Nephron (organoid): ENCODE results near the gene CRADD.

Source experiments
- H3K27ac Mint-ChIP-seq, 3 experiments: 2 replicates each; pipeline ENCODE4 v1.8.0; 2020; ENCODE audit warnings: mixed read lengths in 3 of 3, mild to moderate bottlenecking in 2 of 3, moderate library complexity in 1 of 3
- H3K27me3 Mint-ChIP-seq: 2 replicates; pipeline ENCODE4 v1.8.0; 2021; ENCODE audit warnings: low read depth, mild to moderate bottlenecking, moderate library complexity, mixed read lengths
- H3K36me3 Mint-ChIP-seq: 2 replicates; pipeline ENCODE4 v1.8.0; 2020; ENCODE audit warnings: low read depth, mixed read lengths
- H3K4me1 Mint-ChIP-seq: 2 replicates; pipeline ENCODE4 v1.8.0; 2020; ENCODE audit warnings: mixed read lengths
- H3K4me3 Mint-ChIP-seq, 3 experiments: 2 replicates each; pipeline ENCODE4 v1.8.0; 2020; ENCODE audit warnings: mild to moderate bottlenecking in 3 of 3, mixed read lengths in 3 of 3, moderate library complexity in 2 of 3
- H3K9me3 Mint-ChIP-seq: 2 replicates; pipeline ENCODE4 v1.8.0; 2020; ENCODE audit warnings: mixed read lengths
- CTCF ChIP-seq, 3 experiments: fragments of 200-600 bp; sonication (generic); IDR thresholded peaks; one replicate each; pipeline ENCODE4 v1.5.0; 2021; ENCODE audit warnings: antibody characterized with exemption in 3 of 3; ENCODE audit not compliant: unreplicated experiment in 3 of 3

Gene CRADD

GRCh38 chr12:93673084-93673483 is 4.1 kb upstream of the CRADD start:
- H3K36me3 Mint-ChIP-seq = no peaks in the 10 kb centered on the region
- H3K9me3 Mint-ChIP-seq = peaks cover 8% of the 10 kb centered on the region
- H3K4me1 Mint-ChIP-seq = peaks cover 19% of the 10 kb centered on the region
- no peak for TF ChIP-seq CTCF (IDR thresholded peaks at IDR 0.05; ENCODE audit: unreplicated experiment in 3 of 3)
- H3K27me3 Mint-ChIP-seq = no peaks in the 10 kb centered on the region
- no peak overlapping the region for H3K27ac Mint-ChIP-seq
- no peak overlapping the region for H3K4me3 Mint-ChIP-seq

DNA sequence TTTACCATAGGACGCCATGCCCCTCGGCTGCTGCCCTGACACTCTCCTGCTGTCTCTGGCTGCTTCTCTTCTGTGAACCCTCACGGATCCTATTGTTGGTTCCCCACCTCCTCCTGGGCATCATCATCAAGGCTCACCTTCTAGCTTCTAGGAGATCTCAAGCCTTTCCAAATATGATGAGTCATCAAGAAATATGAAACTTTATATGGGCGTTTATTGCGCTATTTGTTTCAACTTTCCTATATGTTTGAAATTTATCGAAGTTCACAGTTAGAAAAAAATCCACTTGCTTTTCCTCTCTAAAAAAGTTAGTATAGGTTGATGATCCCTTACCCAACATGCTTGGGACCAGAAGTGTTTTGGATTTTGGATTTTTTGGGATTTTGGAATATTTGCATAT is 2.8 kb upstream of the CRADD start:
- no peak for TF ChIP-seq CTCF (IDR thresholded peaks at IDR 0.05; ENCODE audit: unreplicated experiment in 3 of 3)
- H3K4me3 Mint-ChIP-seq = no peak overlapping the region
- H3K27ac Mint-ChIP-seq = no peak overlapping the region
- H3K9me3 Mint-ChIP-seq = peaks cover 1% of the 10 kb centered on the region
- H3K36me3 Mint-ChIP-seq = no peaks in the 10 kb centered on the region
- no peaks in the 10 kb centered on the region for H3K27me3 Mint-ChIP-seq
- H3K4me1 Mint-ChIP-seq = peaks cover 30% of the 10 kb centered on the region

DNA sequence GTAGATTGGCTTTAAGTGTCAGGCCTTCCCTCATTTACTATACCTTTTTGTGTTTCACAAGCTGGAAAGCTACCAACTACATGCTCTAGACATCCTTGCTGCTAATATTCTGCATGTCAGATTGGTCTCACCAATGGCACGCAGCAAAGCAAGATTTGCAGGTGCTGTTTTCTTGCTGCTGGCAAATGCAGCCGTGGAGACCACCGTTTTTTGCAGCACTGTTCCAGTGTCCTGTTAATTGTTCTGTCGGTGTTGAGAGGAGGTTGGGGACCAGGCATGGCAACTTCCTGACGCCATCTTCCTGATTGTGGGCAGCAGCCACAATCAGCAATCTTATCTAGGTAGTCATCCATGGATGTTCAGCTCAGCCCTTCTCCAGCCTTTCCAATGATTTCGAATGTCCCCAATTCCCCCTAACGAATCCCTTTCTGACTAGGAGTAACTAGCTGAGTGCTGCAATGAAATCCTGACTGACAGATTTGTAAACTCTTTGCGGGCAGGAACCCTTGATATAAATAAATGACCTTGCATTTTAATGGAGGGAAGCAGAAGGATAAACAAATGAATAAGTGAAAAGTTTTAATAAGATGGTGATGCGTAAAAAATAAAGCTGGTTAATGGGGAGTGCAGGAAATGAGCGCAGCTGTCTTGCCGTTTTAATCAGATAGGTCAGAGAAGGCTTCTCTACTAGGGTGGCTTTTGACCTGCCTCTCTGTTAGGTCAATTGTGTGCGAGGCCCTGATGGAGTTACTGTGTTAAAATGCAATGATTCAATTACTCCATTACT is 574 bp upstream of the CRADD start:
- H3K9me3 Mint-ChIP-seq = no peaks in the 10 kb centered on the region
- peak overlapping the region; percentile 99 to 100 (median 100) for H3K27ac Mint-ChIP-seq
- H3K4me3 Mint-ChIP-seq = peak overlapping the region; percentile 92 to 94 (median 93)
- H3K27me3 Mint-ChIP-seq = no peaks in the 10 kb centered on the region
- no peak for TF ChIP-seq CTCF (IDR thresholded peaks at IDR 0.05; ENCODE audit: unreplicated experiment in 3 of 3)
- H3K36me3 Mint-ChIP-seq = no peaks in the 10 kb centered on the region
- H3K4me1 Mint-ChIP-seq = peaks cover 36% of the 10 kb centered on the region

GRCh38 chr12:93678779-93679178 is 1.6 kb downstream of the CRADD start:
- Mint-ChIP-seq H3K4me3 (peak overlapping the region; percentile 92 to 94 (median 93)), H3K36me3 (no peaks in the 10 kb centered on the region), H3K9me3 (no peaks in the 10 kb centered on the region), H3K4me1 (peaks cover 45% of the 10 kb centered on the region), H3K27me3 (no peaks in the 10 kb centered on the region), H3K27ac (peak overlapping the region; percentile 99 to 100 (median 100))
- no peak for TF ChIP-seq CTCF (IDR thresholded peaks at IDR 0.05; ENCODE audit: unreplicated experiment in 3 of 3)

DNA sequence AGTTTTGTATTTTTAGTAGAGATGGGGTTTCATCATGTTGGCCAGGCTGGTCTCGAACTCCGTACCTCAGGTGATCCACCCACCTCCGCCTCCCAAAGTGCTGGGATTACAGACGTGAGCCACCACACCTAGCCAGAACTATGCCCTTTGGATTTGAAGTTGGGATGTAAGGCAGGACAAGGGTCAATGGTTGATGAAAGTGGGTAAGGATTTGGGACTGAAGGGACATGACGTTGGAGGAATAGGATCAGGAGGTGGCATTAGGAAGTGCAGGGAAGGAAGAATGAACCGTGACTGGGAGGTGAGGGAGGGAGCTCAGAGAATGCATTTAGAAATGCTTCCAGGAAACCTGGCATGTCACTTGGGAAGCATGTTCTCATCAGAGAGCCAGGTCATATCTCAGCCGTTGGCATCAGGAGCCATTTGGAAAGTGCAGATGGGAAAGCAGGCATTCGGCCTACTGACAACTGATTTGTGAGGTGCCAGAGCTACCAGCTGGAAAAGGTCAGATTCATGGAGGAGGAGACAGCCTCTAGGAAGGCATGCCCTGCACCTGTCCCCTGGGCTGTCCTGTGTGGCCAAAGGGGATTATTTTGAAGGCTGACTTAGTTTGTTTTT is 2.2 kb downstream of the CRADD start:
- peaks cover 39% of the 10 kb centered on the region for H3K4me1 Mint-ChIP-seq
- peak overlapping the region; percentile 55 to 93 (median 92) for H3K4me3 Mint-ChIP-seq
- peak overlapping the region; percentile 99 to 100 (median 100) for H3K27ac Mint-ChIP-seq
- no peak for TF ChIP-seq CTCF (IDR thresholded peaks at IDR 0.05; ENCODE audit: unreplicated experiment in 3 of 3)
- H3K36me3 Mint-ChIP-seq = no peaks in the 10 kb centered on the region
- no peaks in the 10 kb centered on the region for H3K9me3 Mint-ChIP-seq
- H3K27me3 Mint-ChIP-seq = no peaks in the 10 kb centered on the region
